ENCODE results near the gene LUC7L3.

GRCh38 chr17:50783905-50784304 is 64.5 kb downstream of the LUC7L3 start:
- TF ChIP-seq CTCF (IDR thresholded peaks at IDR 0.05; ENCODE audit: low read depth, low read length) (no peak), MAX (IDR thresholded peaks at IDR 0.05; ENCODE audit: low read depth, low read length) (no peak), POLR2A (IDR thresholded peaks at IDR 0.05; ENCODE audit: extremely low read depth, insufficient read length) (no peak)

Data from NB4 (cell line).